ENCODE results near the gene LRP1B. TPM values are rescaled to one million over a fixed set of nuclear protein-coding genes. Genes with fewer than 3 reads are reported as not detected.

The LRP1B gene
- total RNA-seq, 4 donors from 2014 or later, result 37.1 to 82.7 (median 50.9) TPM

DNA sequence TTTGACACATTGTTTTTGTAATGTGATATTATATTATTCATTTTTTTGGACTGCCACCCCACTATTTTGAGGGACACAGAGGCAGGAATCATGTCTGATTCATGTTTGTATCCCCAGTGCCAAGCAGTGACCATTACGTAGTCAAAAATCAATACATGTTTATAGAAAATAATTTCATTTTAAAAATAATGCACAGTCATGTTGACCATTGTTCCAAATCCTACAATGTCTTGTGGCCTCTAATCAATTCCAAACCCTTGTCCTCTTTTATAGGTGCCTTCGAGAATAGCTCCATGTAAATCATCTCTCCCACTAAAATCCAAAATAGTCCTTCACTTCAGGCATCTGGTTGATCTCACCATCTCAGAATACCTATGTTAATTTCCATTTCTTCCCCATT is 454.7 kb downstream of the LRP1B start:
- WGBS, 2 donors, result 86 to 91% methylated on average over 2 of the region's 2 CpGs
- H3K36me3 ChIP-seq, result no peaks in the 10 kb centered on the region
- no peaks in the 10 kb centered on the region for H3K4me1 ChIP-seq
- no peak overlapping the region for H3K4me3 ChIP-seq (replicated peaks in 1 of 3)
- no peaks in the 10 kb centered on the region for H3K27me3 ChIP-seq
- no peak overlapping the region for H3K27ac ChIP-seq
- DNase-seq, result no peak
- intact Hi-C loops (cut with DNase I), result no loop called here
- H3K9me3 ChIP-seq, result no peaks in the 10 kb centered on the region
- TF ChIP-seq, protein P1, sequence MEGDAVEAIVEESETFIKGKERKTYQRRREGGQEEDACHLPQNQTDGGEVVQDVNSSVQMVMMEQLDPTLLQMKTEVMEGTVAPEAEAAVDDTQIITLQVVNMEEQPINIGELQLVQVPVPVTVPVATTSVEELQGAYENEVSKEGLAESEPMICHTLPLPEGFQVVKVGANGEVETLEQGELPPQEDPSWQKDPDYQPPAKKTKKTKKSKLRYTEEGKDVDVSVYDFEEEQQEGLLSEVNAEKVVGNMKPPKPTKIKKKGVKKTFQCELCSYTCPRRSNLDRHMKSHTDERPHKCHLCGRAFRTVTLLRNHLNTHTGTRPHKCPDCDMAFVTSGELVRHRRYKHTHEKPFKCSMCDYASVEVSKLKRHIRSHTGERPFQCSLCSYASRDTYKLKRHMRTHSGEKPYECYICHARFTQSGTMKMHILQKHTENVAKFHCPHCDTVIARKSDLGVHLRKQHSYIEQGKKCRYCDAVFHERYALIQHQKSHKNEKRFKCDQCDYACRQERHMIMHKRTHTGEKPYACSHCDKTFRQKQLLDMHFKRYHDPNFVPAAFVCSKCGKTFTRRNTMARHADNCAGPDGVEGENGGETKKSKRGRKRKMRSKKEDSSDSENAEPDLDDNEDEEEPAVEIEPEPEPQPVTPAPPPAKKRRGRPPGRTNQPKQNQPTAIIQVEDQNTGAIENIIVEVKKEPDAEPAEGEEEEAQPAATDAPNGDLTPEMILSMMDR (IDR thresholded peaks at IDR 0.05), result no peak
- TF ChIP-seq POLR2A (IDR thresholded peaks at IDR 0.05), result no peak

DNA sequence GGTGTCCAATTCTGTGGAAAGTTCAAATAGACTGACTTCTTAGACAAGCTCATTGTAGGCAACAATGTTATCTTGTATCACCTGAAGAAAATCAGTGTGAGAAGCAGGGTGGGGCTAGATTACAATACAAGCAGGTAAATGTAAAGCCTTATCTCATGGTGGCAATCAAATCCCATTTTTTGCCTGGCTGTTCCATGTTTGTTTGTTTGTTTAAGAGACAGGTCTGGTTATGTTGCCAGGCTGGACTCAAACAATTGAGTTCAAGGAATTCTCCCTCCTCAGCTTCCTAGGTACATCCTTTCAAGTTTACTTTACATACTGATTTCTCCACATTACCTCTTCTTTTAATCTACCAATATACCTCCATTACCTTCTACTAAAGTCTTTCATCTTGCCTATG is 464.6 kb downstream of the LRP1B start:
- intact Hi-C loops (cut with DNase I), result no loop called here

DNA sequence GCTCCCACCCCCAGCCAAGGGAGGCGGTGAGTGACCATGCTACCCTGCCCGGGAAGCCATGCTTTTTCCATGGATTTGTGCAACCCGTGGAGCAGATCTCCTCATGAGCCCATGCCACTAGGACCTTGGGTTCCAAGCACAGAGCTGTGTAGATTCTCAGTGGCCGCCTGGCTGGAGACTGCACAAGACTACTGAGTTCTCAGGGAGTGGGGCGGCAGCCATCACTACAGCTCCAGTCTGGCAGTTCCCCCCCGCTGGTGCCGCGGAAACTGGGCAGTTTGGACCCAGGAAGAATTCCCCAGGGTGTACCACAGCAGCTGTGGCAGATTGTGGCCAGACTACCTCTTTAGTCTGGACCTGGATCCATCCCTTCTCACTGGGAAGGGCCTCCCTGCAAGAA is 470.6 kb downstream of the LRP1B start:
- H3K9me3 ChIP-seq, result no peaks in the 10 kb centered on the region
- WGBS, 2 donors, result 97% methylated on average over 8 of the region's 8 CpGs; no CpG with 5 or more reads in 1 of the 2 donors
- no peak overlapping the region for H3K4me3 ChIP-seq (replicated peaks in 1 of 3)
- H3K4me1 ChIP-seq, result no peaks in the 10 kb centered on the region
- TF ChIP-seq, protein P1 (IDR thresholded peaks at IDR 0.05), result no peak
- no peak for TF ChIP-seq POLR2A (IDR thresholded peaks at IDR 0.05)
- intact Hi-C loops (cut with DNase I), result no loop called here
- H3K27me3 ChIP-seq, result no peaks in the 10 kb centered on the region
- H3K36me3 ChIP-seq, result no peaks in the 10 kb centered on the region
- no peak overlapping the region for H3K27ac ChIP-seq
- no peak for DNase-seq

More for the DNA sequence above, 464.6 kb downstream of the LRP1B start:
- no peak overlapping the region for H3K27ac ChIP-seq
- DNase-seq, result no peak
- H3K27me3 ChIP-seq, result no peaks in the 10 kb centered on the region
- TF ChIP-seq, protein P1 (IDR thresholded peaks at IDR 0.05), result no peak
- no peak for TF ChIP-seq POLR2A (IDR thresholded peaks at IDR 0.05)
- no peak overlapping the region for H3K4me3 ChIP-seq (replicated peaks in 1 of 3)
- H3K36me3 ChIP-seq, result no peaks in the 10 kb centered on the region
- H3K4me1 ChIP-seq, result no peaks in the 10 kb centered on the region
- no peaks in the 10 kb centered on the region for H3K9me3 ChIP-seq

DNA sequence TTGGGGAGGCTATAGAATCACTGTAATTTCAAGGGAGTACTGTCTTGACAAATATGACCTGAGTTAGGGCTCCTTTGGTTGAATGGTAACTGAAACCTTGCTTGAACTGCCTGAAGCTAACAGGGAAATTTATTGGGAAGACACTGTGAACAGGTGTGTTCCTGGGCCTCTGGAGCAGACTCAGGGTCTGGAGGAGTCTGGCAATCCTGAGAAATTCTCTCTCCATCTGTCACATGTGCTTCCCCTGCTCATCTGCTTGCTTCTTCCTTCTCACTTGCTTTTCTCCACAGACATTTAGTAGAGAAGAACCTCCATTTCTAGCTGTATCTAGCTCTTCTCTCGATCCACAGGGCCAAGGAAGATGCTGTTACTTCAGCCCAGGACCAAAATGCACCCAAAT is 476.5 kb downstream of the LRP1B start:
- TF ChIP-seq, protein P1 (IDR thresholded peaks at IDR 0.05), result no peak
- TF ChIP-seq POLR2A (IDR thresholded peaks at IDR 0.05), result no peak
- WGBS, 2 donors, result 73 to 91% methylated on average over 1 of the region's 1 CpG

DNA sequence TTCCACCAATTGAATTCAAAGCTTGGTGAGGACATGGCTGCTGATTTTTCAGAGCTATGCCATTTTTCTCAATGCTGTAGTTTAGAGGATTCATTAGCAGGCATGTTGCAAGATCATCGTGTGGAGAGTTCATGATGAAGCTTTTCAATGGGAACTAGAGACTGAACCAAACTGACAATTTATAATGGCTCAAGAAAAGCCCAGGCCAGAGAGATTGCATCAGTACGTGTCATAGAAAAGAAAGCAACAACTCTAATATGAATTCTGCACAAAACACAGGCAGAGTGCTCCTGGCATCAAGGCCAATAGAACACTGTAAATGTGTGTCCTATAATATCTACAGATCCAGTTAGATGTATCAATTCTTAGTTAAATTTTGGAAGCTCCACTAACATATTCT is 477.6 kb downstream of the LRP1B start:
- Histone ChIP-seq H3K4me3 (replicated peaks in 1 of 3) (no peak overlapping the region), H3K36me3 (no peaks in the 10 kb centered on the region), H3K27ac (no peak overlapping the region), H3K9me3 (no peaks in the 10 kb centered on the region), H3K27me3 (no peaks in the 10 kb centered on the region), H3K4me1 (no peaks in the 10 kb centered on the region)
- intact Hi-C loops (cut with DNase I), result no loop called here
- DNase-seq, result no peak
- 92% methylated on average over 2 of the region's 2 CpGs for WGBS, 2 donors
- TF ChIP-seq, protein P1 (IDR thresholded peaks at IDR 0.05), result no peak
- no peak for TF ChIP-seq POLR2A (IDR thresholded peaks at IDR 0.05)

More for the DNA sequence above, 476.5 kb downstream of the LRP1B start:
- no peaks in the 10 kb centered on the region for H3K36me3 ChIP-seq
- no peaks in the 10 kb centered on the region for H3K4me1 ChIP-seq
- H3K4me3 ChIP-seq (replicated peaks in 1 of 3), result no peak overlapping the region
- H3K9me3 ChIP-seq, result no peaks in the 10 kb centered on the region
- intact Hi-C loops (cut with DNase I), result no loop called here
- H3K27me3 ChIP-seq, result no peaks in the 10 kb centered on the region
- DNase-seq, result no peak
- H3K27ac ChIP-seq, result no peak overlapping the region

Data from thyroid gland (tissue), 4 donors.